ENCODE data around the gene DOCK4. TPM values are rescaled to one million over a fixed set of nuclear protein-coding genes. Genes with fewer than 3 reads are reported as not detected.

Gene DOCK4
- total and polyA plus RNA-seq, 2 of the 8 experiments (the other 6 are each of a cell fraction or from before 2014, with no cell fraction given): 5.1 to 23.6 TPM

DNA sequence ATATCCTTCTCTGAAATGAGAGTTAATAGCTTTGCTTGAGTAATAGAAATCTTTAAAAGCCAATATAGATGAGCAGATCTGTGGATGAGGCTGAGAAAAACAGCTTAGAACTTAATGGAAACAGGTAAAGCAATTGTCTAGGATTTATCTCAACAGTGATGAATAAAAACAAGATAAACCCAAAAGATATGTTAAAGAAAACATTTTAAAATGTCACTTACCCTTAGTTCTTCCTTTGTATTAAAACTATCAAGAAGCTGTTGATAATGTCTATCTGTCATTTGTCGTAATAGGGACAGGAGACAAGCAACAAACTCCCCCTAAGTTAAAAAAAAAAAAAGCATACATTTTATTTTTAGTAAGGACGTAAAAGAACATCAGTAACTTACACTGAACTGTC lies 371.8 kb downstream of the DOCK4 start (continued):
- TF ChIP-seq NANOG (IDR thresholded peaks at IDR 0.05; ENCODE audit: insufficient read depth, low read depth, low read length, poor library complexity, severe bottlenecking) (no peak), RFX5 (IDR thresholded peaks at IDR 0.05; ENCODE audit: borderline replicate concordance, low read depth, low read length) (no peak), YY1 (IDR thresholded peaks at IDR 0.05; ENCODE audit: low read depth, low read length) (no peak), MAFK (IDR thresholded peaks at IDR 0.05; ENCODE audit: low read depth, low read length) (no peak), HDAC2 (IDR thresholded peaks at IDR 0.05; ENCODE audit: borderline replicate concordance in 1 of 2, low read depth in 2 of 2, low read length in 2 of 2) (no peak), RAD21 (IDR thresholded peaks at IDR 0.05 in 1 of 2, conservative IDR thresholded peaks at IDR 0.05 in 1 of 2; ENCODE audit: low read depth in 2 of 2, low read length in 2 of 2) (no peak), EGR1 (IDR thresholded peaks at IDR 0.05; ENCODE audit: borderline replicate concordance, low read depth, low read length) (no peak)

Data from H1 (cell line).